Testis (tissue), 3 donors: ENCODE measurements around the gene TAS2R3. TPM values are rescaled to one million over a fixed set of nuclear protein-coding genes. Genes with fewer than 3 reads are reported as not detected.

ENCODE experiments used
- DNase-seq: peaks from one replicate; pipeline ENCODE4 v3.0.0-alpha.2; 2019
- H3K27ac ChIP-seq, 2 donors: fragments of 200-600 bp; sonication (generic); one replicate each; pipeline ENCODE4 v1.5.1; 2019
- H3K27me3 ChIP-seq: fragments of 200-600 bp; sonication (generic); one replicate; pipeline ENCODE4 v1.5.1; 2019
- H3K36me3 ChIP-seq: fragments of 200-600 bp; sonication (generic); one replicate; pipeline ENCODE4 v1.5.1; 2017; ENCODE audit warnings: low read depth; ENCODE audit errors: missing control alignments
- H3K4me1 ChIP-seq: fragments of 200-600 bp; sonication (generic); one replicate; pipeline ENCODE4 v1.5.1; 2019
- H3K4me3 ChIP-seq, 2 donors: fragments of 200-600 bp; sonication (generic); one replicate each; pipeline ENCODE4 v1.5.1; 2017 to 2019
- H3K9me3 ChIP-seq: fragments of 200-600 bp; sonication (generic); one replicate; pipeline ENCODE4 v1.5.1; 2017
- POLR2A ChIP-seq: fragments of 450-650 bp; IDR thresholded peaks from one replicate; pipeline ENCODE4 v1.6.1; 2017; ENCODE audit warnings: antibody characterized with exemption, mild to moderate bottlenecking, moderate library complexity
- WGBS, 2 donors: methylation state at CpG; one replicate each; pipeline ENCODE4 v1.1.5; 2018; 5-methylcytosine and 5-hydroxymethylcytosine counted together
- intact Hi-C: fragments of 100-400 bp; cut with DNase I; formaldehyde crosslinking; loops from one replicate; pipeline ENCODE4 v1.15.1; 2023; ENCODE audit warnings: low total_unique reads
- polyA plus RNA-seq: library from polyadenylated mRNA; stranded (reverse); fragments of 350-450 nt; fragmentation: Illumina TruSeq; extraction: RNeasy Lipid Tissue Mini Kit (QIAGEN cat#74804); gene quantifications from one replicate; pipeline ENCODE4 v1.2.3, GENCODE V29; 2014; ENCODE audit warnings: low read depth, low replicate concordance; ENCODE audit not compliant: insufficient read depth
- total RNA-seq, 2 donors: library from RNA; depleted of rRNA; stranded (reverse); fragments of >200 nt; gene quantifications; one replicate each; pipeline ENCODE4 v1.2.3, GENCODE V29; 2016
- TF ChIP-seq, protein P1 (sequence below), 3 experiments: fragments of 450-650 bp in 2 of 3; fragments of 200-600 bp in 1 of 3; sonication (generic) in 1 of 3; IDR thresholded peaks; one replicate each; pipeline ENCODE4 v1.5.1; 2016 to 2019; ENCODE audit warnings: antibody characterized with exemption in 3 of 3, mild to moderate bottlenecking in 2 of 3, moderate library complexity in 1 of 3

The TAS2R3 gene
- total and polyA plus RNA-seq, 3 donors from 2014 or later, result 0.40 to 12.3 (median 10.4) TPM

DNA sequence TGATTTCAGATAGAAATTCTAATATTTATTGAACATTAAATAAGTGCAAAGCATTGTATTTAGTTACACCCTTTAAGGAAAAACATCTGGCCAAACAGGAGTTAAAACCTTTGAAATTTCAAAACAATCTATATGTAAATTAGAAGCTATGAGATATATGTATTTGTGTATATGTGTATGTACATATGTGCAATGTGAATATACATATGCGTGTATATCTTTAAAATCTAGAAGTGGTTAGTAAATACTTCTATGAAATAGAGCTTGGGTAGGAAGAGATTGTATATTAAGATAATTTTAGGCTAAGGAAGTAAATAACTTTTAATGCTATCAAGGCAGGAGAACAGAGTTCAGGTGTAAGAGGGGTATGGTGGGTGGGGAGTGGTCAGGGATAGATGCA, 46.4 kb upstream of the TAS2R3 start:
- WGBS, 2 donors, result 94% methylated on average over 1 of the region's 1 CpG
- Histone ChIP-seq H3K4me3 (no peak overlapping the region), H3K4me1 (no peaks in the 10 kb centered on the region), H3K9me3 (no peaks in the 10 kb centered on the region), H3K27me3 (no peaks in the 10 kb centered on the region), H3K36me3 (no peaks in the 10 kb centered on the region), H3K27ac (no peak overlapping the region)
- intact Hi-C loops, result no loop called here
- DNase-seq, result no peak
- TF ChIP-seq, protein P1, sequence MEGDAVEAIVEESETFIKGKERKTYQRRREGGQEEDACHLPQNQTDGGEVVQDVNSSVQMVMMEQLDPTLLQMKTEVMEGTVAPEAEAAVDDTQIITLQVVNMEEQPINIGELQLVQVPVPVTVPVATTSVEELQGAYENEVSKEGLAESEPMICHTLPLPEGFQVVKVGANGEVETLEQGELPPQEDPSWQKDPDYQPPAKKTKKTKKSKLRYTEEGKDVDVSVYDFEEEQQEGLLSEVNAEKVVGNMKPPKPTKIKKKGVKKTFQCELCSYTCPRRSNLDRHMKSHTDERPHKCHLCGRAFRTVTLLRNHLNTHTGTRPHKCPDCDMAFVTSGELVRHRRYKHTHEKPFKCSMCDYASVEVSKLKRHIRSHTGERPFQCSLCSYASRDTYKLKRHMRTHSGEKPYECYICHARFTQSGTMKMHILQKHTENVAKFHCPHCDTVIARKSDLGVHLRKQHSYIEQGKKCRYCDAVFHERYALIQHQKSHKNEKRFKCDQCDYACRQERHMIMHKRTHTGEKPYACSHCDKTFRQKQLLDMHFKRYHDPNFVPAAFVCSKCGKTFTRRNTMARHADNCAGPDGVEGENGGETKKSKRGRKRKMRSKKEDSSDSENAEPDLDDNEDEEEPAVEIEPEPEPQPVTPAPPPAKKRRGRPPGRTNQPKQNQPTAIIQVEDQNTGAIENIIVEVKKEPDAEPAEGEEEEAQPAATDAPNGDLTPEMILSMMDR (IDR thresholded peaks at IDR 0.05), result no peak

DNA sequence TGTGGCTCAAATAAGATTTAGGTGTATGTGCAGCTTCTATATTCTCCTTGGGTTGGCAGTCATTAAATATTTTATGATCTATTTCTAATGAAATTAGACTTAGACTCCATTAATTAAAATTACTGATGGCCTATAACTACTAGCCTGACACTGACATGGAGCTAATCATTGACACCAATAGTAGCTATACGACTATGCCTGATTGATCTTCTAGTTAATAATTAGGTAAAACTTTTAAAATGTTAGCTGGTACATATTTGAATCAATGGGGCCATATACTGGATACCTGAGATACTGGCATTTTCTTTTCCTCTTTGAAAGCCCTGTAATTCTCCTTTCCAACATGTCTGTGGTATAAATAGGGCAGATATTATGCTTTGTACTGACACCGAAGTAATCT, 41.4 kb upstream of the TAS2R3 start:
- Histone ChIP-seq H3K4me3 (no peak overlapping the region), H3K4me1 (no peaks in the 10 kb centered on the region), H3K27ac (no peak overlapping the region), H3K36me3 (no peaks in the 10 kb centered on the region), H3K9me3 (no peaks in the 10 kb centered on the region), H3K27me3 (no peaks in the 10 kb centered on the region)
- TF ChIP-seq, protein P1 (IDR thresholded peaks at IDR 0.05), result no peak
- TF ChIP-seq POLR2A, result no peak
- DNase-seq, result no peak
- 95% methylated on average over 2 of the region's 2 CpGs for WGBS, 2 donors
- intact Hi-C loops, result no loop called here

DNA sequence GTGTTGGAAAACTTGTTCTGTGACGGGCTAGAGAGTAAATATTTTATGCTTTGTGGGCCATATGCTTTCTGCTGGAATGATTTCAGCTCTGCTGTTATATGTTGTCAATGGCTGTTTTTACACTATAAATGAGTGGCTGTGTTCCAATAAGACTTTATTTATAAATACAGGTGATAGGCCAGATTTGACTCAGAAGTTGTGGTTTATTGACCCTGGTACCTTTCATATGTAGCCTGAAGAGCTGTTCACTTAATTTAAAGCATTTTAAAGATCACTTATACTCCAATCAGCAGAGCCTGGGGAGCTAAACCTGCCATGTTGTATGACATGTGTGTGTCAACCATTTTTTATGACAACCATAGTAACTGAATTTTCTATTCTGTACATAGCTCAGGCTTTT, 34.9 kb upstream of the TAS2R3 start:
- WGBS, 2 donors, result 94% methylated on average over 1 of the region's 1 CpG
- Histone ChIP-seq H3K27me3 (no peaks in the 10 kb centered on the region), H3K9me3 (no peaks in the 10 kb centered on the region), H3K36me3 (no peaks in the 10 kb centered on the region), H3K4me1 (no peaks in the 10 kb centered on the region), H3K27ac (no peak overlapping the region), H3K4me3 (no peak overlapping the region)
- no peak for DNase-seq
- intact Hi-C loops, result no loop called here
- no peak for TF ChIP-seq POLR2A
- TF ChIP-seq, protein P1 (IDR thresholded peaks at IDR 0.05), result no peak

DNA sequence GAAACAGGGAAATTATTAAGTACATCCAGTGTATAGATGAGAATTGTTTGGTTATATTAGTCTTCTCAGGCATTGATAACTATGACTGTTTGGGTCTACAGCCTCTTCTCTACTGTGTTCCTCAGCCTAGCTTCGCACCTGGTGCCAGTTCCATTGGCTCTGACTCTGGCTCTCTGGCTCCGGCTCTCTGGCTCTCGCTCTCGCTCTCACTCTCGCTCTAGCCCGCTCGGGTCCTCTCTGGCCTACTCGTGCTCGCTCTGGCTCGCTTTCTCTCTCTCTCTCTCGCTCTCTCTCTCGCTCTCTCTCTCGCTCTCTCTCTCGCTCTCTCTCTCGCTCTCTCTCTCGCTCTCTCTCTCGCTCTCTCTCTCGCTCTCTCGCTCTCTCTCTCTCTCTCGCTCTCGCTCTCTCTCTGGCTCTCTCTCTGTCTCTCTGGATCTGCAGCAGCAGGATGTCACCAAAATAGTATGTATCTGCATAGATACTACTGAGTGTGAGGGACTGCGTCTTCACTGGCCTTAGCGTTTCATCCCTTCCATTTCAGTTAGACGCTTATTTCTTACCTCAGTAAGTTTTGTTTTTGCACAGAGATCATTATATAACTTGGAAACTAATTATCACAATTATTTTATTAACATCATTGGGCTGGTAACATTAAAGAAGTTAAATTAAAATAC, 32.3 kb upstream of the TAS2R3 start:
- Histone ChIP-seq H3K4me1 (no peaks in the 10 kb centered on the region), H3K36me3 (no peaks in the 10 kb centered on the region), H3K4me3 (no peak overlapping the region), H3K9me3 (no peaks in the 10 kb centered on the region), H3K27me3 (no peaks in the 10 kb centered on the region), H3K27ac (no peak overlapping the region)
- intact Hi-C loops, result no loop called here
- 81 to 87% methylated on average over 17 to 23 of the region's 24 CpGs for WGBS, 2 donors
- TF ChIP-seq, protein P1 (IDR thresholded peaks at IDR 0.05), result no peak
- no peak for TF ChIP-seq POLR2A
- DNase-seq, result no peak
